GM10248 (cell line): Measurements from ENCODE around the gene MRPL54.

Source experiments
- CTCF ChIA-PET: fragments of 300-600 bp; sonication (Branson Sonifier 250); formaldehyde crosslinking; extraction: SDS; loops from one replicate; lab custom pipeline; 2021; ENCODE audit warnings: antibody characterized with exemption; lab: Yijun Ruan, JAX
- POLR2A ChIA-PET: fragments of 350-650 bp; sonication (Branson Sonifier 250); formaldehyde crosslinking; extraction: SDS; loops from one replicate; lab custom pipeline; 2020; ENCODE audit warnings: antibody characterized with exemption; lab: Yijun Ruan, JAX
- DNase-seq: peaks from one replicate; pipeline ENCODE4 v3.0.0; 2012; ENCODE audit errors: extremely low spot score
- CTCF ChIP-seq: IDR thresholded peaks from 2 replicates; pipeline ENCODE4 v1.5.1; 2012; ENCODE audit warnings: mild to moderate bottlenecking, low read depth; ENCODE audit errors: extremely low read depth, missing control alignments, control extremely low read depth

The MRPL54 gene

GRCh38 chr19:3762501-3763459 is at the start of gene MRPL54:
Gene MRPL54 (plus strand): TSS chr19:3762682. CDS start chr19:3762701, 19 bp downstream.
- no peak for TF ChIP-seq CTCF
- peak; percentile 99 for DNase-seq
- POLR2A ChIA-PET: interaction anchor here (0.5 to 0.9 kb wide), 5 partner anchors 209 to 1287 kb away, joined by 3 to 7 read pairs (median 4); partner anchors contain the start of genes EEF2 and GADD45B
- CTCF ChIA-PET: interaction anchor here (0.9 to 2.6 kb wide), 6 partner anchors 10 to 277 kb away, joined by 4 to 19 read pairs (median 6); partner anchors contain the start of genes EEF2 and RAX2

- DNase-seq: no peak
- POLR2A ChIA-PET: no interaction called here
- CTCF ChIA-PET: no interaction called here
- no peak for TF ChIP-seq CTCF
Measured at GRCh38 chr19:3716147-3716668, 46.3 kb upstream of the MRPL54 start.

GRCh38 chr19:3719868-3720267 is 42.6 kb upstream of the MRPL54 start:
- CTCF ChIA-PET: interaction anchor here (1.1 to 3.6 kb wide), 7 partner anchors 8 to 65 kb away, joined by 3 to 19 read pairs (median 5); no protein-coding TSS in a partner anchor
- no peak for TF ChIP-seq CTCF
- no peak for DNase-seq
- POLR2A ChIA-PET: no interaction called here

- no peak for DNase-seq
- TF ChIP-seq CTCF: no peak
- CTCF ChIA-PET: interaction anchor here (1.1 to 3.6 kb wide), 5 partner anchors 10 to 60 kb away, joined by 3 to 19 read pairs (median 5); no protein-coding TSS in a partner anchor
- POLR2A ChIA-PET: no interaction called here
Measured at GRCh38 chr19:3720349-3720917, 42.0 kb upstream of the MRPL54 start.

- POLR2A ChIA-PET: interaction anchor here (0.6 kb wide), 1 partner anchor 429 kb away, joined by 5 read pairs; no protein-coding TSS in a partner anchor
- no peak for TF ChIP-seq CTCF
- peak; percentile 91 for DNase-seq
- CTCF ChIA-PET: interaction anchor here (0.6 kb wide), 1 partner anchor 40 kb away, joined by 3 read pairs; the partner anchor contains the start of gene APBA3
Measured at GRCh38 chr19:3721131-3721886, 41.2 kb upstream of the MRPL54 start.
